Right lobe of liver (tissue), 6 donors: ENCODE measurements around the gene LPAR1. TPM values are rescaled to one million over a fixed set of nuclear protein-coding genes. Genes with fewer than 3 reads are reported as not detected.

Experiments
- ATAC-seq, 4 donors: fragments of 200-7000 bp; cut with Tn5 transposase; one replicate each; pipeline ENCODE4 v1.9.1; 2020; ENCODE audit warnings: mild to moderate bottlenecking in 4 of 4, moderate library complexity in 4 of 4
- DNase-seq, 3 donors: peaks; one replicate each; pipeline ENCODE4 v3.0.0-alpha.2; 2020
- H3K27ac ChIP-seq, 3 donors: fragments of 200-600 bp; one replicate each; pipeline ENCODE4 v1.8.0; 2022
- H3K27me3 ChIP-seq, 2 donors: fragments of 200-600 bp; one replicate each; pipeline ENCODE4 v1.8.0; 2022
- H3K36me3 ChIP-seq, 4 donors: fragments of 200-600 bp; sonication (generic) in 1 of 4; one replicate each; pipeline versions ENCODE4 v1.5.1 to v1.8.0; 2017 to 2022; ENCODE audit warnings: control low read depth in 1 of 4
- H3K4me1 ChIP-seq, 4 donors: fragments of 200-600 bp; sonication (generic) in 1 of 4; one replicate each; pipeline versions ENCODE4 v1.5.1 to v1.8.0; 2017 to 2022; ENCODE audit warnings: control low read depth in 1 of 4
- H3K4me3 ChIP-seq, 3 donors: fragments of 200-600 bp; one replicate each; pipeline ENCODE4 v1.8.0; 2022
- H3K9me3 ChIP-seq, 4 donors: fragments of 200-600 bp; sonication (generic) in 1 of 4; one replicate each; pipeline versions ENCODE4 v1.5.1 to v1.8.0; 2017 to 2022; ENCODE audit warnings: control low read depth in 1 of 4
- CTCF ChIP-seq, 4 donors: fragments of 200-600 bp in 3 of 4; fragments of 450-650 bp in 1 of 4; IDR thresholded peaks; one replicate each; pipeline versions ENCODE4 v1.5.1 to v1.8.0; 2016 to 2022; ENCODE audit warnings: antibody characterized with exemption in 4 of 4, mild to moderate bottlenecking in 2 of 4
- POLR2A ChIP-seq: fragments of 450-650 bp; IDR thresholded peaks from one replicate; pipeline ENCODE4 v1.6.1; 2017; ENCODE audit warnings: antibody characterized with exemption, mild to moderate bottlenecking
- WGBS: methylation state at CpG from one replicate; pipeline ENCODE4 v1.1.6; 2018; ENCODE audit warnings: low coverage, low lambda C conversion rate; ENCODE audit not compliant: insufficient coverage; ENCODE audit errors: missing lambda C conversion rate; 5-methylcytosine and 5-hydroxymethylcytosine counted together
- intact Hi-C, 2 donors: fragments of 100-400 bp; cut with DNase I; formaldehyde crosslinking; loops; one replicate each; pipeline versions ENCODE4 v1.11.2 to v1.14.1; 2022
- total RNA-seq, 6 experiments: library from RNA; depleted of rRNA in 2 of 6; stranded (reverse); fragments of >200 nt in 2 of 6; fragmentation: NEBNext Ultra II Directional in 3 of 6; extraction: Animal tissue kit (Norgen Biotek cat#: 25700) in 3 of 6; gene quantifications; one replicate each; pipeline versions ENCODE4 v1.1.0 to v1.2.4, GENCODE V29; 2016 to 2023
- donor health status: DM: no; HTN: yes; CAD: no.
- donor health status: DM: no; HTN: no; CAD: no.
- donor health status: DM: no; HTN: no; CAD: no.
- donor health status: DM: no; HTN: yes; CAD: no.
- donor health status: DM: no; HTN: yes; CAD: no.

The LPAR1 gene
- total RNA-seq, 6 experiments from 2014 or later = 0.66 to 1.6 (median 1.2) TPM

- no peaks in the 10 kb centered on the region for H3K27me3 ChIP-seq
- intact Hi-C loops = no loop called here
- H3K9me3 ChIP-seq = no peaks in the 10 kb centered on the region
- no peak for ATAC-seq
- H3K4me3 ChIP-seq = no peak overlapping the region
- DNase-seq = no peak
- no peak for TF ChIP-seq POLR2A
- no peak for TF ChIP-seq CTCF (IDR thresholded peaks at IDR 0.05)
- no peaks in the 10 kb centered on the region for H3K36me3 ChIP-seq
- no peaks in the 10 kb centered on the region for H3K4me1 ChIP-seq
- no peak overlapping the region for H3K27ac ChIP-seq
- WGBS = 60% methylated on average over 2 of the region's 2 CpGs
These were observed 47.8 kb downstream of the LPAR1 start for GRCh38 chr9:110990481-110990880.

GRCh38 chr9:110986529-110986928 is 51.7 kb downstream of the LPAR1 start:
- Histone ChIP-seq H3K4me1 (no peaks in the 10 kb centered on the region), H3K9me3 (no peaks in the 10 kb centered on the region), H3K4me3 (no peak overlapping the region), H3K27me3 (no peaks in the 10 kb centered on the region), H3K27ac (no peak overlapping the region), H3K36me3 (no peaks in the 10 kb centered on the region)
- intact Hi-C loops = no loop called here
- no peak for ATAC-seq
- no peak for TF ChIP-seq POLR2A
- TF ChIP-seq CTCF (IDR thresholded peaks at IDR 0.05) = no peak
- 30% methylated on average over 1 of the region's 1 CpG for WGBS
- DNase-seq = no peak

GRCh38 chr9:110984890-110985437 is 53.3 kb downstream of the LPAR1 start:
- intact Hi-C loops = no loop called here
- 50% methylated on average over 2 of the region's 2 CpGs for WGBS
- Histone ChIP-seq H3K4me1 (no peaks in the 10 kb centered on the region), H3K36me3 (no peaks in the 10 kb centered on the region), H3K9me3 (no peaks in the 10 kb centered on the region), H3K27ac (no peak overlapping the region), H3K4me3 (no peak overlapping the region), H3K27me3 (no peaks in the 10 kb centered on the region)
- TF ChIP-seq CTCF (IDR thresholded peaks at IDR 0.05) (no peak), POLR2A (no peak)
- ATAC-seq (no peak), DNase-seq (no peak)

- intact Hi-C loops = no loop called here
- TF ChIP-seq CTCF (IDR thresholded peaks at IDR 0.05) (no peak), POLR2A (no peak)
These were observed 58.0 kb downstream of the LPAR1 start for GRCh38 chr9:110980261-110980660.

GRCh38 chr9:110979636-110980035 is 58.6 kb downstream of the LPAR1 start:
- no peaks in the 10 kb centered on the region for H3K27me3 ChIP-seq
- no peak for DNase-seq
- ATAC-seq = no peak
- no peak overlapping the region for H3K27ac ChIP-seq
- no peaks in the 10 kb centered on the region for H3K4me1 ChIP-seq
- no peaks in the 10 kb centered on the region for H3K9me3 ChIP-seq
- no peak overlapping the region for H3K4me3 ChIP-seq
- no peaks in the 10 kb centered on the region for H3K36me3 ChIP-seq
- no peak for TF ChIP-seq CTCF (IDR thresholded peaks at IDR 0.05)
- no peak for TF ChIP-seq POLR2A
- intact Hi-C loops = no loop called here

More at GRCh38 chr9:110980261-110980660, 58.0 kb downstream of the LPAR1 start:
- Histone ChIP-seq H3K27me3 (no peaks in the 10 kb centered on the region), H3K27ac (no peak overlapping the region), H3K36me3 (no peaks in the 10 kb centered on the region), H3K9me3 (no peaks in the 10 kb centered on the region), H3K4me1 (no peaks in the 10 kb centered on the region), H3K4me3 (no peak overlapping the region)
- ATAC-seq (no peak), DNase-seq (no peak)
- 48% methylated on average over 3 of the region's 3 CpGs for WGBS
